ENCODE measurements around the gene SLC18A2.

GRCh38 chr10:117318909-117319308 lies 78.0 kb downstream of the SLC18A2 start:
- TF ChIP-seq CTCF (conservative IDR thresholded peaks at IDR 0.05; ENCODE audit: low read length) (peak; percentile 63), EZH2phosphoT487 (IDR thresholded peaks at IDR 0.05; ENCODE audit: borderline replicate concordance) (no peak)

Measured in Loucy (cell line).